Measurements from ENCODE around the gene HOXB5. TPM values are rescaled to one million over a fixed set of nuclear protein-coding genes. Genes with fewer than 3 reads are reported as not detected.

Gene HOXB5
- total RNA-seq, 1 experiment from 2014 or later: 0.51 TPM

- no peak for DNase-seq (ENCODE audit: low read depth)
These were observed 16.9 kb downstream of the HOXB5 start for GRCh38 chr17:48576479-48577309.

GRCh38 chr17:48575673-48576478 lies 17.7 kb downstream of the HOXB5 start:
- DNase-seq (ENCODE audit: low read depth): no peak

- DNase-seq (ENCODE audit: low read depth): no peak
These were observed 18.5 kb downstream of the HOXB5 start for GRCh38 chr17:48575066-48575582.

GRCh38 chr17:48574505-48575065 lies 19.0 kb downstream of the HOXB5 start:
- DNase-seq (ENCODE audit: low read depth): no peak

GRCh38 chr17:48571826-48572417 lies 21.7 kb downstream of the HOXB5 start:
- DNase-seq (ENCODE audit: low read depth): no peak

GRCh38 chr17:48571024-48571818 lies 22.4 kb downstream of the HOXB5 start:
- no peak for DNase-seq (ENCODE audit: low read depth)

- DNase-seq (ENCODE audit: low read depth): no peak
These were observed 23.1 kb downstream of the HOXB5 start for GRCh38 chr17:48570325-48571023.

GRCh38 chr17:48569674-48570324 lies 23.8 kb downstream of the HOXB5 start:
- DNase-seq (ENCODE audit: low read depth): no peak

GRCh38 chr17:48569240-48569582 lies 24.4 kb downstream of the HOXB5 start:
- no peak for DNase-seq (ENCODE audit: low read depth)

- DNase-seq (ENCODE audit: low read depth): no peak
These were observed 24.9 kb downstream of the HOXB5 start for GRCh38 chr17:48568499-48569239.

- DNase-seq (ENCODE audit: low read depth): no peak
These were observed 25.8 kb downstream of the HOXB5 start for GRCh38 chr17:48567646-48568354.

- no peak for DNase-seq (ENCODE audit: low read depth)
These were observed 26.4 kb downstream of the HOXB5 start for GRCh38 chr17:48567209-48567608.

- no peak for DNase-seq (ENCODE audit: low read depth)
These were observed 26.9 kb downstream of the HOXB5 start for GRCh38 chr17:48566717-48567116.

GRCh38 chr17:48565925-48566710 lies 27.5 kb downstream of the HOXB5 start:
- DNase-seq (ENCODE audit: low read depth): no peak

GRCh38 chr17:48565022-48565554 lies 28.5 kb downstream of the HOXB5 start:
- no peak for DNase-seq (ENCODE audit: low read depth)

- no peak for DNase-seq (ENCODE audit: low read depth)
These were observed 29.2 kb downstream of the HOXB5 start for GRCh38 chr17:48564188-48565021.
